Ecto neural progenitor cell (in vitro differentiated cells): ENCODE data around the gene PLPP3.

ENCODE experiments used
- DNase-seq: peaks from one replicate; pipeline ENCODE4 v3.0.0-alpha.2; 2018; ENCODE audit warnings: low spot score

Gene PLPP3

DNA sequence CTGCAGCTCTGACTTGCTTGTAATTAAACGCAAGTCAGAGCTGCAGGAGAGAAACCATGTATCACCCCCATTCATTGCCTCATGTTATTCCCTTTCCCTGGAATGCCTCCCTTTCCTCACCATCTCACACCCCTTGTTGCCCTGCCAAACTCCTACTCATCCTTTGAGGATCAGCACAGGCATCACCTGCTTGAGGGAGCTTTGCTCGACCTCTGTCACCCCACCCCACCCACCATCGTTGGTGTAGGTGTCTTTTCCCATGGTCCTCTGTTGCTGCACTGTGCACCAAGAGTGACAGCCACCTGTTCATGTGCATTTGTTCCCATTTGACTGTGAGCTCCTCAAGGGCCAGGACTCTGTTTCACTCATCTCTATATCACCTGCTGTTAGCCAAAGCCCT is 117.2 kb downstream of the PLPP3 start:
- no peak for DNase-seq

DNA sequence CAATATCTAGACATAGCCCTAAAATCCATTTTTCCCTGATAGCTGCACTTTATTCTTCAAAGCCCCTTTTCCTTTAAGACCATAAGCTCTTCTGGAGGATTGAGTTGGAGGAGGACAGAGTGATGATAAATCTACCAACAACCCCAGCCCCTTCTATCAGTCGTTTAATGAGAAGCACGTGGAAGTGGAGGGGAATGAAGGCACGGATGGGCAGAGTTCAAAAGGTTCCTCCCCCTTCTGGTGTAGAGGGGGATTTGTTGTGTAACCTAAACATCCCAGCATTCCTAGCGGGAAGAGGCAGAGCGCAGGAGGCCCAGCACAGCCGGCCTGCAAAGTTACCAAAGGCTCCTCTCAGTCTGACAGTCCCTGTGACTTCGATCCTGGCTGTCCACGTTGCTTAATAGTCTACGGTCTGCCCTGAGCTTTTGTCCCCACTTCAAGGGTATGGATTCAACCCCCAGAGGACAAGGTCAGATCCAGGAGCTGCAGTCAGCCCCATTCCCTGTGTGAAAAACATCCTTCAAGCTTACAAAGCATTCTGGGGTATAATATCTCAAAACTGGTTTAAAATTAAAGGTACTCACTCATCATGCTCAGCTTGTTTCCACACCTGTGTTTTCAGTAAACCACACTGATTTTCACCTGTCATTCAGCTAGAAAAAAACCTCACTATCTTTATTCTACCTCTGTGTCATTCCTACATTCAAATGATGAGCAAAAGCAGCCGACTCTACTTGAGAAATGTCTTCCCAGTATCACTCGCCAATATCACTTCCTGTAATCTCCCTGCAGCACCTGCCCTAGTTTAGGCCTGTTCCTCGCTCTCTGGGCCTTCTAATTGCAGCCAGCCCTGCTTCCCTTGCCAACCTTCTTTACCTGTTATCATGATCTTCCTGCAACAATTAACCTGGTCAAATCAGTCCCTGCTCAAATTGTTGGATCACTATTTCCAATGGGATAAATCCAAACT is 117.9 kb downstream of the PLPP3 start:
- DNase-seq = no peak

GRCh38 chr1:56459260-56459659 is 120.1 kb downstream of the PLPP3 start:
- DNase-seq = no peak

DNA sequence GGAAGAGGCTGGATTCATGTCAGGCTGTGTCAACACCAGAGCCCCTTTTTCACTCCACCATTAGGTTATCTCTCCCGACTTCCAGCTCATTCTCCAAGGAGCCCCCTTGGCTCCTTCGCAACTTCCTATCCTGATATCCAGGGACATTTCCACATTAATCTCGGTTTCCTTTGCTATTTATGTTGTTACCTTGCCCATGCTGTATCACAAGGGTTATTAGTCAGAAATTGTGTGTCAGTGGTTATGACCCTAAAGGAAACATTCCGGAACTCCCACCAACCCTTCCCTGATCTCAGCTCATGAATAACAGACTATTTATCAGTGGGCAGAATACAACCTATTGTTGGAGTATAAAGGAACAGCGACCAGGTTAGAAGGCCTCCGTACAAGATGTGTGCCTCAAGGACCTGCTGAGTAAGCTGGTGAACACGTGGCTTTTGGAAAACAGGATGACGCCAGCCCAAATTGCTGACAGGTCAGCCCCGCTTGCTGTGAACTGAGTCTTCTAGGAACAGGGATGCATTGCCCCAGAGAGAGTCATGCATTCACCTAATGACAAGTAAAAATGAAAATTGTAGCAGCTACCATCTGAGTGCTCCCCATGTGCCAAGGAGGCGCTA is 121.5 kb downstream of the PLPP3 start:
- no peak for DNase-seq

DNA sequence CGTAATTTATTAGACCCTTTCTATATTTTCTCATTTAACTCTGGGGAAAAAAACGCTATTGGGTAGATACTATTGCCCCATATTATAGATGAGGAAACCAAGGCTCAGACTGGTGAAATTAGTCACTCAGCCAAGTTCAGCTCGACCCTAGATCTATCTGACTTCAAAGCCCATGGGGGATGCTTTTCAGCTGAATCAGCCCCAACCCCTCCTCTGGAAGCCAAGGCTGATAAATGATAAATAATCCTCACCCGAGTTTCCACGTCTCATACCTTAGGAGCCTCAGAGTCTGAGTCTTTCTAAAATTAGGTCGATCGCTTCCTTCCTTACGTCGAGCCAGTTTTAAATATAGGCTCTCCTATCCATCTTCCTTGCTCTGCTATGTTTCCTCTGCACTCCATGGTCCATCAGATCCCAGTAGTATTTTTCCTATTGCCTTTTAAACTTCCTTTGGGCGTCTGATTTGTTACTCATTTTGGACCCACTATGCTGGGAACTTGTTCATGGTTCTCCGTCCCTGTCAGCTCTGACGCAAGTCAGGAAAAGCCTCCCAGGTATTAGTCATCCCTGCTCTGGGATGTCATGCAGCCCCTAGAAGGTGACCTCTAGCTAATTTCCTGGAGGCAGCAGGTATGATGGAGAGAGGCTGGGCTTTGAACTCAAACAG is 122.8 kb downstream of the PLPP3 start:
- no peak for DNase-seq

DNA sequence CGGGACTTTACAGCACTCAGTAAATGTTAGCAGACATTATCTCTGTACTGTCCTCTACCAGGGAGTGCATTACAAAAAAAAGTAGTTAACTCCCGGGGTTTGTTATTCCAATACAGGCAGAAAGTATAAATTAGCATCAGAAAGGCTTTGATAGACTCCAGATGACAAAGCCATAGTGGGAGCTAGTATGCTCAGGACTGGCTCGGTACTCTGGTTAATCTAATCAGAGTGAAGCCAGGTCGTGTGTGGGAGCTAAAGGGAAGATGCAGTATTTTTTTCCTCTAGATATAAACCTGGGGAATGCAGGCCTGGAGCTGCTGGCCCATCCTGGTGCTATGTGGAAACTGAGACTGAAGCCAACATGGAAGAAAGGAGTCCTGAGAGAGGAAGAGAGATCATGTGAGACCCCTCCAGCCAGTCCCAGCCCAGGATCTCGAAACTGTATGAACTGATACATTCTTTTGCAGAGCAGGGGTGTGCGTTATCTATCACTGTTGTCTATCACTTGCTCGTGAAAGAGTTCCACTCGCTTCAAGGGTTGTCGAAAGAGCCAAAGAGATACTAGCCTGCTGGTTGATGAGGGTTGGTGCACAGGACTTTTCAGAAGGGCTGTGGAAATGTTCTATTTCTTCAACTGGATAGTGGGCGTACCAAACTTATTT is 125.8 kb downstream of the PLPP3 start:
- no peak for DNase-seq

GRCh38 chr1:56453016-56453415 is 126.3 kb downstream of the PLPP3 start:
- DNase-seq = no peak

DNA sequence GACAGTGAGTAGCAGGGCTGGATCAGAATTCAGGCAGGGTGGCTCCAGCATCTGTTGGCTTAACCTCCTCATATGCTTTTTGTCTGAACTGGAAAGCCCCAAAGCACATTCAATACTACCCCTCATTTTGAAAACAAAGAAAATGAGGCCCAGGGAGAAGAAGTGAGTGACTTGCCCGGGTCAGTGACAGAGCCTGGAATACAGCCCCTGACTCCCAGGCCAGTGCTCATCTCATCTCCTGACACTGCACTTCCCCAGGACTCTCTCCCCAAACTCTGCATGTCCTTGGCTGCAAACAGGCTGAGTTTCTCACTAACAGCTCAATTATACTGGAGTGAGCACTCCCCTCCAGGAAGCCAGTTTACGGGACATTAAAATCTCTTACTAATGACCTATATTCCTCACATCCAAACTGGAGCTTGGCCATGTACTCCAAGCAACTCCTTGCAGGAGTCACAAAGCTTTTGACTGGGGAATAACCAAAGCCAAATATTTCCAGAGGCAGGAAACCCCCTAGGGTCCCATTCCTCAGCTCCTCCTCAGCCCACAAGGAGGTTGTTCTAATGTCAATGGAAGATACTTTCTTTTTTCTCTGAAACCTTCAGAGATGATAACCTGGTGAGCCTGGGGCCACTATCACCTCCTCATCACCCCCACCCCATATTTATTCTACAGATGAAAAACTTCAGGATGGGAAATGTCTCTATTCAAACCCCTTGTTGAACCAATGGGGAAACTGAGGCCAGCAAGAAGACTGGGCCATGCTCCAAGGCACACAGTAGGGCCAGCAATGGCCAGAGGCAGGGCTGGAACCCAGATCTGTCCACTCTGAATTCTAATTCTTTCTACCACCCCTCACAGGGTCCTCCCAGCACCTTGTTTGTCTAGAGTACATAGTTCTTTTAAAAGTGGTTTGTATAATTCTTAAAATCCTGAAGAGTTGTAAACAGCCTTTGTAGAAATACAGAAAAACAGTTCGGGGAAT is 127.0 kb downstream of the PLPP3 start:
- DNase-seq = no peak

DNA sequence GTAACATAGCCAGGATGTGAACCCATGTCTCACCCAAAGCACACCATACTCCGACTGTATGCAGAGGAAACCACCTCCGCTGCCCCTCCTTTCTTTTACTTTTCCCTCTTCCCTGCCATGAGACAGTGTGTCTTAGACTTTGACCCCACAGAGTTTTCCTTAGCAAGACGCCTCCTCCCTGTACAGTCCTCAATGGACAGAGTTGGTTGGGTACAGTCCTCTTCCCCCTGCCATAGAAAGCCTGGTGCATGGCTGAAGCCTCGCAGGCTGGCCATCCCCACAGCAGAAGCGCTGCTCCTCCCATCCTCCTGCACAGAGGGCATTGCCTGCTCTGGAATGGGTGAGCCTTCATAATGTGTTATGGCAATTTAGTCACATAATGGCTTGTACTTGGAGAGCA is 127.9 kb downstream of the PLPP3 start:
- DNase-seq = no peak

- DNase-seq = no peak
Observed at GRCh38 chr1:56450004-56450666, 129.2 kb downstream of the PLPP3 start.

GRCh38 chr1:56448529-56449300 is 130.6 kb downstream of the PLPP3 start:
- DNase-seq = no peak

DNA sequence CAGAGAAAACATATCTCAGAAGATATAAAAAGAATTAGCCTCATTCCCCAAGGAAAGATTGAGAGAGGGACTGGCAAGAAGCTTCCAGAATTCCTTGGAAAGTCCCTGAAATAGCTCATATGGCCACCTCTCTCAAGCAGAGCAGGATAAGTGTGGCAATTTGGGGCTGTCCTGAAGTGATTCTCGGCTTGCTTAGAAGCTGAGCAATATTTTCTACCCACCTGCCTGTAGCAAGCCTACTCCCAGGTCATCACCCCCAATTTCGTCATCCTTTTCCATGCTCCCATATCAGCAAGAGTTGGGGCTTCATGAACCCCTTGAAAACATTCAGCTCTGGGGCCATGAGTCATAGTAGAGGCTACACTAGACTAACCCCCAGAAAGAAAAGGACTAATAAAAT is 131.5 kb downstream of the PLPP3 start:
- DNase-seq = no peak

DNA sequence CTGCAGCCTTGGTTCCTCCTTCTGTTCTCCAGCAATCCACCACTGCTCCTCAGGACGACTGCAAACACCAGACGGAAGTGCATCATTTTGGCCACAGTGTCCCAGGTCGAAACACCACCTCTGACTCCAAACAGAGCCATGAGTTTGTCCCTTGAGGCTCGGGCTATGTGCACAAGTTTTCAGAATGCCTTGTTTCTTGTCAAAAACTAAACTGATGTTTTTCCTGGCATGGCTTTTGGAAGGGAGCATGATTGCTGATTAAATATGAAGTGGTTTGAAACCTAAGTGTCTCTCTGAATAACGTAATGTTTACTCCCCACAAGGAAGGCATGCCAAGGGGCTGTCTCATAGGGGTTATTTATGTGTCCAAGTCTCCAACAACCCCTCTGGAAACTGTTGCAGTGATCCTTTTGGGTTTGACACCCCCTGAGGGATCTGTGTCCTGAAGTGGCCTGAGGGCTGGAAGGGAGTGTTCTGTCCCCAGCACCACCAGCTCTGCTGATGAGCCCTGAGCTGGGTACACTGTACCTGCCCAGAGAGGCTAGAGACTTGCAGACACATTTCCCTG is 132.7 kb downstream of the PLPP3 start:
- DNase-seq = no peak

DNA sequence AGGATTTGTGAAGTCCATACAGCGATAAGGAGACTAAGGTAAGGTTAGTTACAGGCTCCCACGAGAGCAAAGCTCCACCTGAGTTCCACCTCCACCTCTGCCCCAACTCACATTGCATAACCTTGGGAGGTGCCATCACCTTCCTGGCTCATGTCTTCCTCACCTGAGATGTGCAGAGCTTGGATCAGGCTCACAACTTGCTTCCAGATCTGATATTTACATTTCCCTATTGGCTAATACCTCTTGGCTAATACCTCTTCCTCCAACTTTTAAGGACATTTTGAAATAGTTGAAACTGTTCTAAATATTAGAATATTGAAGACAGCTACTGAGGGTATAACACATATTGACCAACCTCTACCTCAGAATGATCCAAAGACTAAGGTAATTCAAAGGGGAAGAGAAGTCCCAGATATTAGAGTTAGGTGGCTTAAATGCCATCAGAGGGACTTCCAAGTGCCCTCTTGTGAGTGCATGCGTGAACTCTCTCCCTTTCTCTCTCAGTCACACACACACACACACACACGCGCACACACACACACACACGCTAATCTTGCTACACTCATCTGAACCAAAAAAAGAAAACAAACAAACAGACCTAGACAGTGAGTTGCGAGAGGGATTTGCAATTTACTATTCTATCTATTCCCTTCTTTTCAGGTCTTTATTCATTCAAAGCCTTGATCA is 134.3 kb downstream of the PLPP3 start:
- DNase-seq = no peak
